SK-N-MC (cell line): ENCODE measurements around the gene RANBP17.

Source experiments
- DNase-seq: peaks from one replicate; pipeline ENCODE4 v3.0.0-alpha.2; 2011; ENCODE audit warnings: low read depth, low spot score
- H3K27ac ChIP-seq: fragments of 200-600 bp; sonication (generic); 2 replicates; pipeline ENCODE4 v1.5.1; 2016; ENCODE audit warnings: mixed run types
- H3K36me3 ChIP-seq: fragments of 200-600 bp; sonication (generic); 2 replicates; pipeline ENCODE4 v1.6.1; 2017; ENCODE audit warnings: antibody characterized with exemption, low read length, mixed read lengths; ENCODE audit not compliant: insufficient read depth
- H3K4me3 ChIP-seq: fragments of 200-600 bp; sonication (generic); 2 replicates; pipeline ENCODE4 v1.5.1; 2016
- H3K9ac ChIP-seq: fragments of 200-600 bp; sonication (generic); 2 replicates; pipeline ENCODE4 v1.8.0; 2017; ENCODE audit warnings: mixed run types, mixed read lengths; ENCODE audit not compliant: insufficient read length
- H3K9me3 ChIP-seq: fragments of 200-600 bp; sonication (generic); 2 replicates; pipeline ENCODE4 v1.6.1; 2017; ENCODE audit warnings: low read depth, mild to moderate bottlenecking, antibody characterized with exemption, low read length, moderate library complexity, mixed read lengths
- EZH2 ChIP-seq: fragments of 200-600 bp; sonication (generic); IDR thresholded peaks from one replicate; pipeline ENCODE4 v1.6.1; 2017; ENCODE audit warnings: antibody characterized with exemption
- FOXP2 ChIP-seq: optimal IDR thresholded peaks from 2 replicates; pipeline ENCODE3; 2011; ENCODE audit warnings: mild to moderate bottlenecking, moderate library complexity; ENCODE audit not compliant: insufficient read depth; ENCODE audit errors: extremely low read length, control extremely low read depth
- POLR2AphosphoS5 ChIP-seq: IDR thresholded peaks from 2 replicates; pipeline ENCODE4 v1.6.1; 2012; ENCODE audit warnings: mild to moderate bottlenecking, low read depth, low read length, borderline replicate concordance

RANBP17 gene

GRCh38 chr5:171188016-171188415 is 326.2 kb downstream of the RANBP17 start:
- no peak overlapping the region for H3K9ac ChIP-seq
- H3K36me3 ChIP-seq = no peaks in the 10 kb centered on the region
- no peak for DNase-seq
- no peaks in the 10 kb centered on the region for H3K9me3 ChIP-seq
- no peak overlapping the region for H3K4me3 ChIP-seq
- no peak overlapping the region for H3K27ac ChIP-seq
- TF ChIP-seq POLR2AphosphoS5 (no peak), EZH2 (no peak), FOXP2 (no peak)

- TF ChIP-seq POLR2AphosphoS5 = no peak
- no peak for TF ChIP-seq EZH2
- no peak for TF ChIP-seq FOXP2
- Histone ChIP-seq H3K27ac (no peak overlapping the region), H3K36me3 (no peaks in the 10 kb centered on the region), H3K4me3 (no peak overlapping the region), H3K9me3 (no peaks in the 10 kb centered on the region), H3K9ac (no peak overlapping the region)
- DNase-seq = no peak
These were observed 327.6 kb downstream of the RANBP17 start for GRCh38 chr5:171189442-171189841.

- DNase-seq = no peak
- Histone ChIP-seq H3K9ac (no peak overlapping the region), H3K9me3 (no peaks in the 10 kb centered on the region), H3K36me3 (no peaks in the 10 kb centered on the region), H3K4me3 (no peak overlapping the region), H3K27ac (no peak overlapping the region)
- TF ChIP-seq FOXP2 (no peak), EZH2 (no peak), POLR2AphosphoS5 (no peak)
These were observed 330.3 kb downstream of the RANBP17 start for GRCh38 chr5:171192111-171192510.

DNA sequence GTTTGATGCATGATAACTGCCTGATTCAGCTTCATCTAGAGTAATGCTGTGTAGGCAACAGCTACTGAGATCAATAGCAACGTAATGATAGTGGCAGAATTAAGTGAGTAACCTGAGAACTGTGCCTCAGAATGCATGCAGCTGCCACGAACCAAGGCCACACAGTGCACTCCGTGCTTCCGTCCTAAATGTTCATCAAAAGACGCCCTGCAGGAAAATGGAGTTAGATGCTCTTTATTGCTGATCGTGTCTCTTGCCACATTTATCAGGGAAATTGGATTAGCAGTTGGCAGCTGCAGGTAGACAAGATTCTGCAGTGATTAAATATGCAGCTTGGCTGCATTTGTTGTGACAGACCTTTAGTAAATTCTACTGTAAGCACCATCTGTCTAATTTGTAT is 339.5 kb downstream of the RANBP17 start:
- Histone ChIP-seq H3K36me3 (no peaks in the 10 kb centered on the region), H3K27ac (no peak overlapping the region), H3K9ac (no peak overlapping the region), H3K4me3 (no peak overlapping the region), H3K9me3 (no peaks in the 10 kb centered on the region)
- no peak for DNase-seq
- TF ChIP-seq EZH2 (no peak), POLR2AphosphoS5 (no peak), FOXP2 (no peak)

DNA sequence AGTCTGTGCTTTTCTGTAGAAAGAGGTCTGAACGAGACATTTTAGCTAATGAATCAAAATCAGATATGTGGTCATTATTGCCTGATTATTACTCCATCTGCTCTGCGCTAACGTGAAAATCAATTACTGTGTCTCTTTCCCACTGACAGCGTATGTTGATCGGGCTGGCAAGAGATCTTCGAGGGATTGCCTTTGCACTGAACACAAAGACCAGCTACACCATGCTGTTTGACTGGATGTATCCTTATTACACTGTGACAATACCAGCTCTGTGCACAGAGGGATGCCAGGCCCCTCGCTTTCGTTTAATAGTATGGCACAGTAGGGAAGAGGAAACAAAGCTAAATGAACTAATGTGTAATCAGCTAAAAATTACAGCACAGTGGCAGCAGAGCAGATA is 343.6 kb downstream of the RANBP17 start:
- TF ChIP-seq POLR2AphosphoS5 (no peak), FOXP2 (no peak), EZH2 (no peak)
- Histone ChIP-seq H3K9me3 (no peaks in the 10 kb centered on the region), H3K27ac (no peak overlapping the region), H3K36me3 (no peaks in the 10 kb centered on the region), H3K9ac (no peak overlapping the region), H3K4me3 (no peak overlapping the region)
- DNase-seq = no peak

DNA sequence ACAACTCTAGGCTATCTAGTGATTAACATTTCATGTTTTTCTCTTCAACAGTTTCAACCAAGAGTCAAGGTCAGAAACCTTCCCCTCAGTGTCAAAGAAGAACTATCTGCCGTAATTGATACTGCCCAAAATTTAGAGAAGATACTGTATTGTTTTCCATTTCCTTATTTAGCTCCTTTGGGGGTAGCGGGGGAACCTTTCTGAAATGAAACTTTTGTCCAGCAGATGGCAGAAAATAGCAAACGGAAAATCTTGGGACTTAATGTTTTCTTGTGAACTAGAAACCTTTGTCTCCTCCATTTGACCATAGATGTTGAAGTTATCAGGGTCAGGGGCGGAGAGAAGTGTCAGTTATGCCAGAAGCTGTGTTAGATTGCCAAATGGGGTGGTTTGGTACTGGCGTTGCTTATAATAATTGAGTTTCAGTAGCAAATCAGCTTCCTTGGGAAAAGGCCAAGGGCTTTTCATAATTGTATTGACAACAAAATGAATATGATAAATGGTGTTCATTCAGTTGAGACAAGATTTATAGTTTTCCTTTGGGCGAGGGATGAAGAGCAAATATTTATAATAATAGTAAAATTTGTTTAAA is 345.5 kb downstream of the RANBP17 start:
- peak; percentile 12 for DNase-seq
- H3K9me3 ChIP-seq = no peaks in the 10 kb centered on the region
- H3K9ac ChIP-seq = no peak overlapping the region
- no peak overlapping the region for H3K27ac ChIP-seq
- H3K4me3 ChIP-seq = no peak overlapping the region
- no peaks in the 10 kb centered on the region for H3K36me3 ChIP-seq
- TF ChIP-seq POLR2AphosphoS5 = no peak
- TF ChIP-seq EZH2 = no peak
- TF ChIP-seq FOXP2 = no peak

DNA sequence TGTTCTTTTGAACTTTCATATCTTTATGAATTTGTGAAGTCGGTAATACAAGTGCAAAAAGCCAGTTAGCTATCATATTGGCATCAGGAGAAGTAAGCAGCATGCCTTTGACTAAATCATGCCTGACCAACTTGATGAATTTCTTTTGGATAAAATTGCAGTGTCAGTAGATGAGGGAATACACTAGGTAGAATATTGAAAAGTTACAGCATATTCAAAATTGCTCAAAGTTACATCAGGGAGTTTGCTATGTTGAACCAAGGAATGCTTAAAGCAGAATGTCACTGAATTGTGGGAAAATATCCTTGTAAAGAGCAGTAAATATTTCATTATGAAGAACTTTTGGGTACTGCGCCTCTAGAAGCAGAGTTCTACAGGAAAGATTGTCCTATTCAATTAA is 360.1 kb downstream of the RANBP17 start:
- TF ChIP-seq POLR2AphosphoS5 (no peak), FOXP2 (no peak), EZH2 (no peak)
- Histone ChIP-seq H3K4me3 (no peak overlapping the region), H3K9me3 (no peaks in the 10 kb centered on the region), H3K9ac (no peak overlapping the region), H3K36me3 (no peaks in the 10 kb centered on the region), H3K27ac (no peak overlapping the region)
- DNase-seq = no peak

DNA sequence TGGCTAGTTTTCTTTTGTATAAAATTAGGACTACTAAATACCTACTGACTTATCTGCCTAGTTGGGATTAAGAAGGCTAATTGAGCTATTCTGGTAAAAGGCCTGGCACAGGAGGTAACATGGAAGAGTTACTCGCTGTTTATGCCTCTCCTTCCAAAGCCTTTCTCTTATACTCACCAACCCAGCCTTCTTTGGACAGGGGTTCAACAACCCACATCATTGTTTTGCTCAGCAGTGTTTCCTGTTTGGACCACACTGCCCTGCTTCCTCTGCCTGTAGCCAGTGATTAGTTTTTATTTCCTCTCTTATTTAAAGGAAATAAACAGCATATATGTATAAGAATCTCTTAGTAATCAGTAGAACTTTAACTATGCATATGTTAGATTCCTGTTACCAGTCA is 362.1 kb downstream of the RANBP17 start:
- Histone ChIP-seq H3K4me3 (no peak overlapping the region), H3K36me3 (no peaks in the 10 kb centered on the region), H3K27ac (no peak overlapping the region), H3K9ac (no peak overlapping the region), H3K9me3 (no peaks in the 10 kb centered on the region)
- TF ChIP-seq EZH2 = no peak
- TF ChIP-seq FOXP2 = no peak
- no peak for TF ChIP-seq POLR2AphosphoS5
- no peak for DNase-seq

DNA sequence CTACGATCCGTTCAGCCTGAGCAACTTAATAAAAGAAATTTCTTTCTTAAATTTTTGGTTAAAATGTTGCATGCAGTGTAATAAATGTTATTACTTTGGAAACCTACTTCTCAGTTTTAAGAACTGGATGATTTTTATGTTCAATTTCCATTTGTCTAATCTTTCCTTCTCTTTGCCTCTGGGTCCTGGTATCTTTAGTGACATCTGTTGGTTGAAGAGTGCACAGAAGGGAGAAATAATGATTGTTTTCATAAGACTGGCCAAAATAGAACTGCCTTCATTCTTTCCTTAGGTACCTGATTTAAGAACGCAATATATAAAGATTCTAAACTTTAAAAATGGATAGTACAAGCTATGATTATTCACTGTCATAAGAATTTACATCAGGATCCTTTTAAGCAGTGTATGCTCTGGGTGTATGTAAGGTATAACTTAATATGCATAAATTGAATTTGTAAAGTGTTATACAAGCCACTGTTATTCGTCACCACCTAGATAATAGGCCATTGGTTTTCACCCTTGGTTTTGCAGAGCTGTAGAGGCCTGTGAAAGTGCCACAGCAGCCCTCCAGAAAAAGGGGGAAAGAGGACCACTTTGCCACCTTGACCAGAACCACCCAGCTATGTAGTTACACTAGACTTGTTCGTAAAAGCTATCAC is 364.4 kb downstream of the RANBP17 start:
- TF ChIP-seq POLR2AphosphoS5 (no peak), EZH2 (no peak), FOXP2 (no peak)
- H3K9me3 ChIP-seq = no peaks in the 10 kb centered on the region
- H3K27ac ChIP-seq = no peak overlapping the region
- H3K36me3 ChIP-seq = no peaks in the 10 kb centered on the region
- H3K9ac ChIP-seq = no peak overlapping the region
- DNase-seq = no peak
- no peak overlapping the region for H3K4me3 ChIP-seq
